IMR-90 (cell line): ENCODE results near the gene L3MBTL3. TPM values are rescaled to one million over a fixed set of nuclear protein-coding genes. Genes with fewer than 3 reads are reported as not detected.

ENCODE experiments used
- ATAC-seq: fragments of 200-7000 bp; cut with Tn5 transposase; 2 replicates; pipeline ENCODE4 v1.9.1; 2020; ENCODE audit warnings: low read depth, mild to moderate bottlenecking, moderate library complexity
- BruUV-seq: library from RNA; stranded (reverse); fragments of 400-500 nt; replicated peaks from 2 replicates; lab custom pipeline; 2021; lab: Mats Ljungman, UMichigan
- CTCF ChIA-PET: fragments of 300-600 bp; formaldehyde crosslinking; extraction: SDS; loops from one replicate; lab custom pipeline; 2021; ENCODE audit warnings: antibody characterized with exemption; lab: Yijun Ruan, JAX
- POLR2A ChIA-PET: fragments of 300-600 bp; sonication (Branson Sonifier 250); formaldehyde crosslinking; loops from one replicate; lab custom pipeline; 2022; ENCODE audit warnings: antibody characterized with exemption; ENCODE audit not compliant: unreplicated experiment; lab: Charles Lee
- DNase-seq: peaks from one replicate; pipeline ENCODE4 v3.0.0; 2013
- H2AFZ ChIP-seq: replicated peaks from 2 replicates; pipeline ENCODE3; 2013; ENCODE audit warnings: low read length, mild to moderate bottlenecking; ENCODE audit not compliant: poor library complexity
- H2AK5ac ChIP-seq: 2 replicates; pipeline ENCODE4 v1.6.1; 2013; ENCODE audit warnings: low read depth, low read length, inconsistent platforms
- H2AK9ac ChIP-seq: replicated peaks from 2 replicates; pipeline ENCODE3; 2013; ENCODE audit warnings: mild to moderate bottlenecking, low read depth, low read length, moderate library complexity; ENCODE audit not compliant: poor library complexity
- H2BK120ac ChIP-seq: 2 replicates; pipeline ENCODE4 v1.6.1; 2013; ENCODE audit warnings: low read depth, low read length, inconsistent platforms
- H2BK15ac ChIP-seq: 3 replicates; pipeline ENCODE4 v1.6.1; 2013; ENCODE audit warnings: low read depth, low read length, inconsistent platforms
- H2BK20ac ChIP-seq: 2 replicates; pipeline ENCODE4 v1.6.1; 2013; ENCODE audit warnings: low read depth, mild to moderate bottlenecking, inconsistent platforms, low read length, moderate library complexity
- H2BK5ac ChIP-seq: 2 replicates; pipeline ENCODE4 v1.6.1; 2013; ENCODE audit warnings: mild to moderate bottlenecking, low read depth, low read length, inconsistent platforms; ENCODE audit not compliant: poor library complexity, severe bottlenecking
- H3K14ac ChIP-seq: replicated peaks from 2 replicates; pipeline ENCODE4 v1.6.1; 2013; ENCODE audit warnings: low read depth, low read length, inconsistent platforms
- H3K18ac ChIP-seq: 2 replicates; pipeline ENCODE4 v1.6.1; 2013; ENCODE audit warnings: low read depth, low read length, control low read depth
- H3K23ac ChIP-seq: 2 replicates; pipeline ENCODE4 v1.6.1; 2013; ENCODE audit warnings: low read depth, low read length, inconsistent platforms
- H3K27ac ChIP-seq: 2 replicates; pipeline ENCODE4 v1.5.1; 2013; ENCODE audit warnings: mild to moderate bottlenecking, control low read depth, low read length; ENCODE audit not compliant: insufficient read depth
- H3K27me3 ChIP-seq: 2 replicates; pipeline ENCODE4 v1.6.1; 2013; ENCODE audit warnings: low read length; ENCODE audit not compliant: control insufficient read depth, insufficient read depth
- H3K36me3 ChIP-seq: 2 replicates; pipeline ENCODE4 v1.6.1; 2013; ENCODE audit warnings: low read length, mixed read lengths; ENCODE audit not compliant: control insufficient read depth, insufficient read depth
- H3K4ac ChIP-seq: 2 replicates; pipeline ENCODE4 v1.6.1; 2013; ENCODE audit warnings: low read depth, low read length, inconsistent platforms
- H3K4me1 ChIP-seq: 2 replicates; pipeline ENCODE4 v1.6.1; 2013; ENCODE audit warnings: low read length, mixed read lengths; ENCODE audit not compliant: control insufficient read depth, insufficient read depth
- H3K4me2 ChIP-seq: 2 replicates; pipeline ENCODE4 v1.6.1; 2013; ENCODE audit warnings: low read depth, mild to moderate bottlenecking, control low read depth, low read length, moderate library complexity
- H3K4me3 ChIP-seq: 2 replicates; pipeline ENCODE4 v1.5.1; 2013; ENCODE audit warnings: low read depth, mild to moderate bottlenecking, control low read depth, low read length, moderate library complexity; ENCODE audit not compliant: insufficient read depth
- H3K56ac ChIP-seq: 2 replicates; pipeline ENCODE4 v1.6.1; 2013; ENCODE audit warnings: low read length, inconsistent platforms; ENCODE audit not compliant: insufficient read depth; ENCODE audit errors: extremely low read depth
- H3K79me1 ChIP-seq, 2 experiments: 2 replicates each; pipeline ENCODE4 v1.6.1; 2013; ENCODE audit warnings: low read length in 2 of 2, inconsistent platforms in 1 of 2, low read depth in 1 of 2
- H3K9ac ChIP-seq: 2 replicates; pipeline ENCODE4 v1.6.1; 2013; ENCODE audit warnings: low read depth, low read length, control low read depth
- H3K9me1 ChIP-seq: 2 replicates; pipeline ENCODE4 v1.6.1; 2013; ENCODE audit warnings: low read length, inconsistent platforms; ENCODE audit not compliant: insufficient read depth
- H3K9me3 ChIP-seq: 2 replicates; pipeline ENCODE4 v1.6.1; 2013; ENCODE audit warnings: low read length; ENCODE audit not compliant: control insufficient read depth, insufficient read depth
- H4K20me1 ChIP-seq: 2 replicates; pipeline ENCODE4 v1.6.1; 2013; ENCODE audit warnings: low read length, inconsistent platforms; ENCODE audit not compliant: insufficient read depth
- H4K5ac ChIP-seq: 2 replicates; pipeline ENCODE4 v1.6.1; 2013; ENCODE audit warnings: mild to moderate bottlenecking, low read depth, low read length, control low read depth
- H4K8ac ChIP-seq, 2 experiments: 2 replicates each; pipeline ENCODE4 v1.6.1; 2013; ENCODE audit warnings: low read depth in 2 of 2, low read length in 2 of 2, control low read depth in 1 of 2, inconsistent platforms in 1 of 2
- H4K91ac ChIP-seq: 2 replicates; pipeline ENCODE4 v1.6.1; 2013; ENCODE audit warnings: low read depth, low read length, inconsistent platforms; ENCODE audit not compliant: insufficient read depth
- CEBPB ChIP-seq: IDR thresholded peaks from 2 replicates; pipeline ENCODE4 v1.6.1; 2012; ENCODE audit warnings: low read depth, low read length, improper control_type of control experiment
- NFE2L2 ChIP-seq: fragments of 150-350 bp; IDR thresholded peaks from 2 replicates; pipeline ENCODE4 v1.6.1; 2016; ENCODE audit warnings: low read depth, mild to moderate bottlenecking, low read length
- WGBS, 2 experiments: methylation state at CpG; one replicate each; pipeline versions ENCODE4 v1.1.5 to v1.1.7; 2013; ENCODE audit warnings: missing lambda C conversion rate in 2 of 2; ENCODE audit not compliant: insufficient read length in 1 of 2; ENCODE audit errors: extremely low coverage in 2 of 2; 5-methylcytosine and 5-hydroxymethylcytosine counted together
- dilution Hi-C: fragments of 300-500 bp; cut with HindIII; formaldehyde crosslinking; loops from one replicate; pipeline ENCODE4 v1.14.3; 2018; ENCODE audit warnings: low sequenced_read_pairs; ENCODE audit not compliant: unreplicated experiment
- in situ Hi-C: fragments of 300-500 bp; cut with MboI; formaldehyde crosslinking; loops from 3 replicates; pipeline ENCODE4 v1.14.3; 2019; ENCODE audit warnings: low sequenced_read_pairs, inconsistent platforms, mixed read lengths
- intact Hi-C: fragments of 100-400 bp; cut with micrococcal nuclease; formaldehyde crosslinking; loops from 2 replicates; pipeline ENCODE4 v1.10.0; 2022
- polyA plus RNA-seq, 3 experiments: library from polyadenylated mRNA; depleted of rRNA; stranded (reverse); fragments of >200 nt; gene quantifications; 2 replicates each; pipeline ENCODE4 v1.2.3, GENCODE V29; 2012; ENCODE audit warnings: low replicate concordance in 1 of 3
- total RNA-seq: library from RNA; depleted of rRNA; stranded (reverse); fragments of >200 nt; gene quantifications from 2 replicates; pipeline ENCODE4 v1.2.3, GENCODE V29; 2012

L3MBTL3 gene
- total and polyA plus RNA-seq, 2 of the 4 experiments (the other 2 are of a cell fraction): 7.2 to 10.9 TPM

- no peak overlapping the region for H3K14ac ChIP-seq
- H2BK20ac ChIP-seq: no peak overlapping the region
- H2AK5ac ChIP-seq: no peak overlapping the region
- no peak overlapping the region for H3K4ac ChIP-seq
- peaks cover 5% of the 10 kb centered on the region in 2 experiments; a peak in 3 of 4 replicates for H3K79me1 ChIP-seq
- ChIA-PET CTCF (no interaction called here), POLR2A (no interaction called here)
- H3K18ac ChIP-seq: no peak overlapping the region
- no peak overlapping the region for H3K23ac ChIP-seq
- H2AK9ac ChIP-seq: no peak overlapping the region
- H3K9ac ChIP-seq: no peak overlapping the region
- no peak for ATAC-seq
- H2BK15ac ChIP-seq: no peak overlapping the region
- intact Hi-C loops (no loop called here), in situ Hi-C loops (no loop called here), dilution Hi-C loops (no loop called here)
- H4K8ac ChIP-seq: no peak overlapping the region
- H3K56ac ChIP-seq: no peak overlapping the region
- H2BK5ac ChIP-seq: no peak overlapping the region
- H4K20me1 ChIP-seq: no peaks in the 10 kb centered on the region
- no peaks in the 10 kb centered on the region for H3K9me1 ChIP-seq
- H4K91ac ChIP-seq: no peak overlapping the region
- no peak overlapping the region for H3K4me2 ChIP-seq
- peaks cover 5% of the 10 kb centered on the region for H3K36me3 ChIP-seq
- no peak overlapping the region for H2BK120ac ChIP-seq
- H2AFZ ChIP-seq: no peak overlapping the region
- H4K5ac ChIP-seq: no peak overlapping the region
- H3K27me3 ChIP-seq: no peaks in the 10 kb centered on the region
- H3K4me3 ChIP-seq: no peak overlapping the region
- no peak overlapping the region for H3K27ac ChIP-seq
- no TSS peak for BruUV-seq
- TF ChIP-seq CEBPB (peak; percentile 85), NFE2L2 (no peak)
- WGBS, 2 experiments: 100% methylated on average over 2 of the region's 4 CpGs; no CpG with 5 or more reads in 1 of the 2 experiments
- H3K4me1 ChIP-seq: peaks cover 6% of the 10 kb centered on the region
- no peak for DNase-seq
- no peaks in the 10 kb centered on the region for H3K9me3 ChIP-seq
Measured at GRCh38 chr6:130043344-130043743, 25.0 kb downstream of the L3MBTL3 start.
